Measurements from ENCODE around the gene CCDC171.

GRCh38 chr9:15606643-15607472 lies 54.0 kb downstream of the CCDC171 start:
- TF ChIP-seq, protein P1, sequence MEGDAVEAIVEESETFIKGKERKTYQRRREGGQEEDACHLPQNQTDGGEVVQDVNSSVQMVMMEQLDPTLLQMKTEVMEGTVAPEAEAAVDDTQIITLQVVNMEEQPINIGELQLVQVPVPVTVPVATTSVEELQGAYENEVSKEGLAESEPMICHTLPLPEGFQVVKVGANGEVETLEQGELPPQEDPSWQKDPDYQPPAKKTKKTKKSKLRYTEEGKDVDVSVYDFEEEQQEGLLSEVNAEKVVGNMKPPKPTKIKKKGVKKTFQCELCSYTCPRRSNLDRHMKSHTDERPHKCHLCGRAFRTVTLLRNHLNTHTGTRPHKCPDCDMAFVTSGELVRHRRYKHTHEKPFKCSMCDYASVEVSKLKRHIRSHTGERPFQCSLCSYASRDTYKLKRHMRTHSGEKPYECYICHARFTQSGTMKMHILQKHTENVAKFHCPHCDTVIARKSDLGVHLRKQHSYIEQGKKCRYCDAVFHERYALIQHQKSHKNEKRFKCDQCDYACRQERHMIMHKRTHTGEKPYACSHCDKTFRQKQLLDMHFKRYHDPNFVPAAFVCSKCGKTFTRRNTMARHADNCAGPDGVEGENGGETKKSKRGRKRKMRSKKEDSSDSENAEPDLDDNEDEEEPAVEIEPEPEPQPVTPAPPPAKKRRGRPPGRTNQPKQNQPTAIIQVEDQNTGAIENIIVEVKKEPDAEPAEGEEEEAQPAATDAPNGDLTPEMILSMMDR (IDR thresholded peaks at IDR 0.05), result peak; percentile 68 to 87 (median 77)
- no peak for TF ChIP-seq POLR2A (IDR thresholded peaks at IDR 0.05)
